T-helper 1 cell treated with Interleukin-12 subunit alpha and Interleukin-12 subunit beta and Interleukin-4 antibody, amounts not matched to agents 30 μg/mL and 1 μg/mL, for 36 hours (primary cell): ENCODE results near the gene SPIN2B.
A peak's percentile ranks its signal among the peaks of the same experiment; 100 is the strongest.
"Not testable (repeated sequence)": the region's sequence is repeated elsewhere in the genome, so short reads cannot be mapped to it uniquely, and the experiment has no call there.

Experiments used
- H3K27ac Mint-ChIP-seq: one replicate; pipeline ENCODE4 v1.8.0; 2021; ENCODE audit warnings: mild to moderate bottlenecking, mixed read lengths
- H3K27me3 Mint-ChIP-seq: one replicate; pipeline ENCODE4 v1.8.0; 2021; ENCODE audit warnings: low read depth, mixed read lengths
- H3K36me3 Mint-ChIP-seq: one replicate; pipeline ENCODE4 v1.8.0; 2021; ENCODE audit warnings: low read depth, mixed read lengths
- H3K4me1 Mint-ChIP-seq: one replicate; pipeline ENCODE4 v1.8.0; 2021; ENCODE audit warnings: low read depth, mixed read lengths
- H3K4me3 Mint-ChIP-seq: one replicate; pipeline ENCODE4 v1.8.0; 2021; ENCODE audit warnings: mild to moderate bottlenecking, moderate library complexity, mixed read lengths
- H3K9me3 Mint-ChIP-seq: one replicate; pipeline ENCODE4 v1.8.0; 2021; ENCODE audit warnings: mixed read lengths

Gene SPIN2B

GRCh38 chrX:57121162-57121755, at the start of gene SPIN2B:
Gene SPIN2B, minus strand, starts transcription at chrX:57121548.
- Mint-ChIP-seq H3K4me3 (peak within 1 kb of the TSS; percentile 88), H3K27me3 (no peaks in the 10 kb centered on the region), H3K36me3 (peaks cover 3% of the 10 kb centered on the region), H3K9me3 (no peaks in the 10 kb centered on the region), H3K27ac (peak within 1 kb of the TSS; percentile 82), H3K4me1 (peaks cover 5% of the 10 kb centered on the region)

DNA sequence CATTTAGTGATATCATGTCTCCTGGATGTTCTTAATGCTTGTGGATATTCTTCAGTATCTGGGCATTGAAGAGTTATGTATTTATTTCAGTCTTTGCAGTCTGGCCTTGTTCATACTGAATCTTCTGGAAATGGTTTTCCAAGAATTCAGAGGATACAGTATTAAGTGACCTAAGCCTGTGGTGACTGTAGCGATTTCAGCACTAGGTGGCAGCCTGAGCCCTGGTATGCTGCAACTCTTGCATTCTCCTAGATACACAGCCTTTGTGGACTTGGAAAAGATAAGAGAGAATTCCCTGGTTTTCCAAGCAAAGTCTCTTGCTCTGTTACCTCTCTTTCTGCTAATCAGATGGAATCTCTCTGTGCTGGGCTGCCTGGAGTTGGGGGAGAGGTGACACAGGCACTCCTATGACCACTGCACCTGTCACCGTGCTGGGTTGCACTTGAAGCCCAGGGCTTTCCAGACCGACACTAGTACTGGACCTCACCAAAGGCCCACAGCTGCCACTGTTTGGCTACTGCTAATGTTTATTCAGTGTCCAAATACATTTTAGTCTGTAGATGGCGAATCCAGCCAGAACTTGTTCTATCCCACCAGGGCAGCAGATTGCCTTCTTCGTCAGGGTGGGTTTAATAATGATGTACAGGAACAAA, 35.2 kb upstream of the SPIN2B start:
- H3K9me3 Mint-ChIP-seq = no peaks in the 10 kb centered on the region
- H3K36me3 Mint-ChIP-seq = no peaks in the 10 kb centered on the region
- no peaks in the 10 kb centered on the region for H3K27me3 Mint-ChIP-seq
- H3K27ac Mint-ChIP-seq = no peak overlapping the region
- H3K4me3 Mint-ChIP-seq = no peak overlapping the region
- H3K4me1 Mint-ChIP-seq = no peaks in the 10 kb centered on the region

DNA sequence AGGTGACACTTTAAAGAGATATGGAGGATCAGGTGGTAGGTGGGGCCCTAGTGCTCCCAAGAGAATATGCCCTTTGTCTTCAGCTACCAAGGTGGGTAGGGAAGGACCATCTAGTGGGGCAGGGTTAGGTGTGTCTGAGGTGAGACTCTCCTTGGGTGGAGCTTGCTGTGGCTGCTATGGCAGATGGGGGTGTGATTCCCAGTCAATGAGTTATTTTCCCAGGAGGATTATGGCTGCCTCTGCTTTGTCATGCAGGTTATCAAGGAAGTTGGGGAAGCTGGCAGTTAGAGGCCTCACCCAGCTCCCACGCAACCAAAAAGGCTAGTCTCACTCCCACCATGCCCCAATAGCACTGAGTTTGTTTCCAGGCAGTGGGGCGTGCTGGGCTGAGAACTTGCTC, 33.8 kb upstream of the SPIN2B start:
- Mint-ChIP-seq H3K9me3 (no peaks in the 10 kb centered on the region), H3K36me3 (no peaks in the 10 kb centered on the region), H3K4me1 (no peaks in the 10 kb centered on the region), H3K4me3 (no peak overlapping the region), H3K27me3 (no peaks in the 10 kb centered on the region), H3K27ac (no peak overlapping the region)

GRCh38 chrX:57152222-57152621, 30.9 kb upstream of the SPIN2B start:
- H3K36me3 Mint-ChIP-seq, H3K9me3 Mint-ChIP-seq, H3K4me1 Mint-ChIP-seq: not testable (repeated sequence)

GRCh38 chrX:57138674-57139073, 17.3 kb upstream of the SPIN2B start:
- H3K27me3 Mint-ChIP-seq = no peaks in the 10 kb centered on the region
- no peaks in the 10 kb centered on the region for H3K36me3 Mint-ChIP-seq
- no peaks in the 10 kb centered on the region for H3K9me3 Mint-ChIP-seq
- no peak overlapping the region for H3K27ac Mint-ChIP-seq
- H3K4me3 Mint-ChIP-seq = no peak overlapping the region
- H3K4me1 Mint-ChIP-seq = peaks cover 5% of the 10 kb centered on the region

More at GRCh38 chrX:57152222-57152621, 30.9 kb upstream of the SPIN2B start:
- not testable (repeated sequence) for H3K27ac Mint-ChIP-seq, H3K27me3 Mint-ChIP-seq, H3K4me3 Mint-ChIP-seq

DNA sequence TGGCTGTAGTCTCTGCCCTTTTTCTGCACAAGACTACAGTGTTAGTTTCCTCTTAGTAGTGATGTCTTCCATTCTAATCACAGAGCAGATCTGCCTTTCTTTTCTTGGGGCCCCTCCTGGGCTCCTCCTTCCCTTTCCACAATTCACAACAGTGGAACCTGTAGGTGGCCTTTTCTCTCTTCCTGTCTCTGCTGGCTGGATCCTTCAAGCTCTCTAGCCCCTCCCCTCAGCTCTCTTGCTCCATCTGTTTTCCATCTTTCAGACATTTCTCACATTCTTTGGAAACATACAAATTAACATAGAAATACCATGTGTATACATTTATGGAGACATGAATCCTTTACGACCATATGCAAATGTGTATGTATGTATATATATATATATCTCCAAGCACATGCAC, 16.2 kb upstream of the SPIN2B start:
- H3K27me3 Mint-ChIP-seq = no peaks in the 10 kb centered on the region
- peak overlapping the region; percentile 55 for H3K27ac Mint-ChIP-seq
- no peaks in the 10 kb centered on the region for H3K36me3 Mint-ChIP-seq
- H3K9me3 Mint-ChIP-seq = no peaks in the 10 kb centered on the region
- H3K4me1 Mint-ChIP-seq = peaks cover 5% of the 10 kb centered on the region
- no peak overlapping the region for H3K4me3 Mint-ChIP-seq

DNA sequence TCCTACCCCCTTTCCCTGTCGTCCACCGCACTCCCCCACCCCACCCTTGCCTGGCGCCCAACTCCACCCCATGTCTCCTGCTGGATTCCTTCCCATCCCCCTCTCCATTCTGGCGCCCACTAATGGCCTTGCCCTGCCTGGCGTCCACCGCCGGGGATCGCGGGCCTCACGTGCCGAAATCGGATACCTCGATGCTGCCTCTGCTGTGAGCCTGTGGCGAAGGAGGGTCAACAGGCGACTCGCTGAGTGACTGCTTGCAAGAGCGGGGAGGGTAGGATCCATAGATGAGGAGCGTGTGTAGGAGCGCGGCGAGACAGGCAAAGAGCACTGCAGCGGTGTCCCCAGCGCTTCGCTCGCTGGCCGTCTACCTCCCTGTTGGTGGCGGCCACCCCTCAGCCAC, 15.7 kb upstream of the SPIN2B start, which contains the start of gene SPIN2A:
SPIN2A (minus strand) TSS at position 325 of the 400 bp plus-strand sequence. CDS start 800 bp downstream, outside the sequence.
- not testable (repeated sequence) for H3K27me3 Mint-ChIP-seq, H3K4me3 Mint-ChIP-seq, H3K4me1 Mint-ChIP-seq, H3K36me3 Mint-ChIP-seq, H3K9me3 Mint-ChIP-seq
- peak within 1 kb of the TSS; percentile 55 for H3K27ac Mint-ChIP-seq

DNA sequence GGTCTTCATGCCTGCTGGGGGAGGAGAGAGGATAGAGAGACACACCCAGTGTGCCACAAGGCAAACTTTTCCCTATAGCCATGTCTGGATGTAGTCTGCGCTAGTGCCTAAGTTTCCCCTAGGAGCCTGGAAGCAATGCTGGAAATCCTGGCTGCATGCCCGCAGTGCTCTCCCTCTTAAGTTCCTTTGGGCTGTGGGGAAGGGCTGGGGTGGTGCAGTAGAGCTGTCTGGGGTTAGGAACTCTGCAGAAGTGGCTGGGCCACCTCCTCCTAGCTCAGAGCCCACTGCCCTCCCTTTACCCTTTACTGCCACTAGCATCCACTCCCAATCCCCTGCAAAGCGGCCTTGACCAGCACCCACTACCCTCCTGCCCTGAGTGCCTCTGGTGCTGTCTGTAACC, 15.2 kb upstream of the SPIN2B start:
- H3K27me3 Mint-ChIP-seq, H3K27ac Mint-ChIP-seq, H3K36me3 Mint-ChIP-seq: not testable (repeated sequence)

DNA sequence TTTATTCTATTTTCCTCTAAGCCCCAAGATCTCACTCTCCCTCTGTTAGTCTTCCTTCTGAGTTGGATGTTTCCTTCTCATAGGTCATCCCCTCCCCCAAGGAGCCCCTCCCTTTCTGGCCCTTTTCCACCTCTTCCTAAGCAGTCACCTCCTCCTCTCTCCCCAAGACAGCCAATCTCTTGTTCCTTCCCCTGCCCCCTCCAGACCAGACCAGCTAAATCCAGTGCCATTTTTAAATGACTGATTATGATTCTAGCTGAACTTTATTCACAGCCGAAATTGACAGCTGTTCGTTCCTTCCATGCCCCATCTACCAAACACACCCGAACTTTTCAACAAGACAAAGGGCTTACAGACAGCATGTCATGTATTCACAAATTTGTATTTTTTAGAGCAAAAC, 13.9 kb upstream of the SPIN2B start:
- H3K27me3 Mint-ChIP-seq = no peaks in the 10 kb centered on the region
- no peaks in the 10 kb centered on the region for H3K4me1 Mint-ChIP-seq
- H3K4me3 Mint-ChIP-seq = no peak overlapping the region
- H3K36me3 Mint-ChIP-seq = no peaks in the 10 kb centered on the region
- no peaks in the 10 kb centered on the region for H3K9me3 Mint-ChIP-seq
- H3K27ac Mint-ChIP-seq = no peak overlapping the region

More for the DNA sequence above, 15.2 kb upstream of the SPIN2B start:
- H3K9me3 Mint-ChIP-seq, H3K4me1 Mint-ChIP-seq, H3K4me3 Mint-ChIP-seq: not testable (repeated sequence)

DNA sequence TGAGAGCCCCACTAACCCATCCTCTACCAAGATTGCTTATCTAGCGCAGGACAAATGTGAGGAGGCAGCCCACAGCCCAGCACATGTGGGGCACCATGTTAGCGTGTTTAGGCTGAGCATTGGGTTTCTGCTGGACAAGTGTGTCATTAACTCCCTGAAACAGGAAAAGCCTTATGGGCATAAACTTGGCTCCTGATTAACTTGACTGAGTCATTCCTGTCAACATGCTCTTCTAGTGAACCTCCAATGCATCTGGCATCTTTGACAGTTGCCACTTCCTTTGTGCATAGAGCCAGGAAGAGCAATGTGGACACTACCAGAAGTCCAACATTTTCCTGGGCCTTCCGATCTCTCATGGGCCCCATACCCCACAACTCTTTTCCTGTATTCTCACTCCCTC, 13.4 kb upstream of the SPIN2B start:
- no peaks in the 10 kb centered on the region for H3K4me1 Mint-ChIP-seq
- H3K27me3 Mint-ChIP-seq = no peaks in the 10 kb centered on the region
- H3K36me3 Mint-ChIP-seq = no peaks in the 10 kb centered on the region
- no peak overlapping the region for H3K27ac Mint-ChIP-seq
- H3K4me3 Mint-ChIP-seq = no peak overlapping the region
- no peaks in the 10 kb centered on the region for H3K9me3 Mint-ChIP-seq

GRCh38 chrX:57133706-57134105, 12.4 kb upstream of the SPIN2B start:
- Mint-ChIP-seq H3K27me3 (no peaks in the 10 kb centered on the region), H3K4me3 (no peak overlapping the region), H3K36me3 (no peaks in the 10 kb centered on the region), H3K27ac (no peak overlapping the region), H3K9me3 (no peaks in the 10 kb centered on the region), H3K4me1 (no peaks in the 10 kb centered on the region)

DNA sequence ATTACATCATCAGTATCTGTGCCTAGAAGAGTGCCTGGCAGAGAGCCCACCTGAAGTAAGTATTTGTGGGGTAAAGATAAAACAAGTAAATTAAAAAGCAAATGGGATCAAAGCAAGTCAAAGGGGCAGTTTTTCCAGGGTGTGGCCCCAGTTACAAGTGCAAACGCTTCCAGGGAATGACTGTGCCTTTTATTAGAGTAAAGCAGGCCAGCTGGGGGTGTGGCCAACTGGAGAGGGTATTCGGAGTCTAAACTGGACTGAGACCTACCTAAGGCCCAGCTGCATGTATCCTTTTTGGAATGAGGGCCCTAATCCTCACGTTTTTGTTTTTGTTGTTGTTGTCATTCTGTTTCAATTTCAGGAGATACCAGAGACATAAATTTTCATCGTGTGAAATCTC, 11.9 kb upstream of the SPIN2B start:
- H3K27me3 Mint-ChIP-seq, H3K9me3 Mint-ChIP-seq, H3K4me3 Mint-ChIP-seq, H3K27ac Mint-ChIP-seq, H3K36me3 Mint-ChIP-seq, H3K4me1 Mint-ChIP-seq: not testable (repeated sequence)

- Mint-ChIP-seq H3K4me3 (no peak overlapping the region), H3K27ac (no peak overlapping the region), H3K27me3 (no peaks in the 10 kb centered on the region), H3K36me3 (no peaks in the 10 kb centered on the region), H3K9me3 (no peaks in the 10 kb centered on the region), H3K4me1 (no peaks in the 10 kb centered on the region)
Measured at GRCh38 chrX:57132046-57132445, 10.7 kb upstream of the SPIN2B start.

DNA sequence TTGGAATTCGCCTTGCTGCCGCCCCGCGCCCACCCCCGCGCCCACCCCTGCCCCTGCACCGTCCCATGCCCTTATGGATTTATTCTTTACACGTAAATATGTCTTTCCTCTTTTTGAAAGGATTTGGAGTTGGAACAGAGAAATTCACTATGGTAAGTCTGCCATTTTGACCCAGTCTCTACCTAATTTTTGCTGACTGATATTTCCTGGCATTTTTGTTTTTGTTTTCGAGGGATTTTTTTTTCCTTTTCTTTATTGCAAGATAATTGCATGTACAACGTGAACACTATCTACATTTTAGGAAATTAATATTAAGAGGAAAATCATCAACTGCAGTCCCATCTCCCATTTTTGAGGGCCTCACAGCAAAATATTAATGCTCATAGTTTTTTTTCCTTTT, 468 bp upstream of the SPIN2B start:
- peaks cover 3% of the 10 kb centered on the region for H3K36me3 Mint-ChIP-seq
- H3K4me3 Mint-ChIP-seq = peak overlapping the region; percentile 88
- H3K27ac Mint-ChIP-seq = peak overlapping the region; percentile 82
- H3K4me1 Mint-ChIP-seq = peaks cover 5% of the 10 kb centered on the region
- no peaks in the 10 kb centered on the region for H3K27me3 Mint-ChIP-seq
- no peaks in the 10 kb centered on the region for H3K9me3 Mint-ChIP-seq

DNA sequence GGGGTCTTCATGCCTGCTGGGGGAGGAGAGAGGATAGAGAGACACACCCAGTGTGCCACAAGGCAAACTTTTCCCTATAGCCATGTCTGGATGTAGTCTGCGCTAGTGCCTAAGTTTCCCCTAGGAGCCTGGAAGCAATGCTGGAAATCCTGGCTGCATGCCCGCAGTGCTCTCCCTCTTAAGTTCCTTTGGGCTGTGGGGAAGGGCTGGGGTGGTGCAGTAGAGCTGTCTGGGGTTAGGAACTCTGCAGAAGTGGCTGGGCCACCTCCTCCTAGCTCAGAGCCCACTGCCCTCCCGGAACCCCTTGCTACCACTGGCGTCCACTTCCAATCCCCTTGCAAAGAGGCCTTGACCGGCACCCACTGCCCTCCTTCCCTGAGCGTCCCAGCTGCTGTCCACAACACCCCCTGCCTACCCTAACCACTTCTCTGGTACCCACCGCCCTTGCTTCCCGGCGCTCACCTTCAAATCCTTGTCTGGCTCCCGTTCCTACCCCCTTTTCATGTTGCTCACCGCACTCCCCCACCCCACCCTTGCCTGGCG, 658 bp downstream of the SPIN2B start:
- not testable (repeated sequence) for H3K4me1 Mint-ChIP-seq, H3K27me3 Mint-ChIP-seq, H3K9me3 Mint-ChIP-seq, H3K36me3 Mint-ChIP-seq
- Mint-ChIP-seq H3K4me3 (peak overlapping the region; percentile 88), H3K27ac (peak overlapping the region; percentile 82)
